Fibroblast of mammary gland (primary cell): Measurements from ENCODE around the gene RPLP2.

Source experiments
- DNase-seq: peaks from one replicate; pipeline ENCODE4 v3.0.0-alpha.2; 2010; ENCODE audit warnings: low read depth
- H3K4me3 ChIP-seq: 2 replicates; pipeline ENCODE4 v1.5.1; 2011; ENCODE audit warnings: low read depth, mild to moderate bottlenecking, low read length, moderate library complexity; ENCODE audit not compliant: control insufficient read depth
- CTCF ChIP-seq: conservative IDR thresholded peaks from 2 replicates; pipeline ENCODE4 v1.5.1; 2011; ENCODE audit warnings: low read depth, low read length, inconsistent platforms; ENCODE audit not compliant: control insufficient read depth, insufficient read depth

The RPLP2 gene

GRCh38 chr11:792535-792821 lies 17.3 kb upstream of the RPLP2 start:
- no peak for DNase-seq
- no peak for TF ChIP-seq CTCF
- no peak overlapping the region for H3K4me3 ChIP-seq

GRCh38 chr11:792873-793272 lies 16.9 kb upstream of the RPLP2 start:
- no peak overlapping the region for H3K4me3 ChIP-seq
- no peak for TF ChIP-seq CTCF
- DNase-seq = no peak

- no peak for DNase-seq
- H3K4me3 ChIP-seq = no peak overlapping the region
- no peak for TF ChIP-seq CTCF
These were observed 16.2 kb upstream of the RPLP2 start for GRCh38 chr11:793556-793955.

GRCh38 chr11:794013-794765 lies 15.6 kb upstream of the RPLP2 start:
- TF ChIP-seq CTCF = no peak
- no peak for DNase-seq
- no peak overlapping the region for H3K4me3 ChIP-seq

- H3K4me3 ChIP-seq = peak overlapping the region; percentile 68
- no peak for DNase-seq
- TF ChIP-seq CTCF = no peak
These were observed 14.8 kb upstream of the RPLP2 start for GRCh38 chr11:794766-795633.

GRCh38 chr11:795634-796564 lies 13.9 kb upstream of the RPLP2 start:
- H3K4me3 ChIP-seq = peak overlapping the region; percentile 68
- DNase-seq = peak; percentile 94
- no peak for TF ChIP-seq CTCF
